MG63 (cell line): ENCODE data around the gene CHD5. TPM values are rescaled to one million over a fixed set of nuclear protein-coding genes. Genes with fewer than 3 reads are reported as not detected.

ENCODE experiments used
- DNase-seq: peaks from one replicate; pipeline ENCODE4 v3.0.0-alpha.2; 2020
- H3K27me3 ChIP-seq: fragments of 250-450 bp; sonication (Bioruptor Pico); 2 replicates; pipeline ENCODE4 v1.5.1; 2020; ENCODE audit warnings: mild to moderate bottlenecking, moderate library complexity
- H3K36me3 ChIP-seq: fragments of 250-450 bp; sonication (Bioruptor Pico); 2 replicates; pipeline ENCODE4 v1.5.1; 2020; ENCODE audit warnings: mild to moderate bottlenecking, moderate library complexity
- H3K4me3 ChIP-seq: fragments of 250-450 bp; sonication (Bioruptor Pico); 2 replicates; pipeline ENCODE4 v1.5.1; 2020; ENCODE audit warnings: mild to moderate bottlenecking, moderate library complexity
- H3K9me3 ChIP-seq: fragments of 250-450 bp; sonication (Bioruptor Pico); 2 replicates; pipeline ENCODE4 v1.5.1; 2020; ENCODE audit warnings: mild to moderate bottlenecking, moderate library complexity
- total RNA-seq: library from RNA; depleted of rRNA; stranded (reverse); fragments of >200 nt; shearing (Covaris generic); gene quantifications from 2 replicates; pipeline ENCODE4 v1.2.3, GENCODE V29; 2014; ENCODE audit warnings: low replicate concordance

Gene CHD5
- total RNA-seq, 1 experiment from 2014 or later, result 0.23 TPM

- no peaks in the 10 kb centered on the region for H3K27me3 ChIP-seq
- no peak overlapping the region for H3K4me3 ChIP-seq
- no peak for DNase-seq
- H3K36me3 ChIP-seq, result peaks cover 25% of the 10 kb centered on the region
- no peaks in the 10 kb centered on the region for H3K9me3 ChIP-seq
Measured at GRCh38 chr1:6207075-6207885, 27.2 kb upstream of the CHD5 start.

- no peaks in the 10 kb centered on the region for H3K9me3 ChIP-seq
- no peak for DNase-seq
- no peak overlapping the region for H3K4me3 ChIP-seq
- H3K27me3 ChIP-seq, result no peaks in the 10 kb centered on the region
- peaks cover 19% of the 10 kb centered on the region for H3K36me3 ChIP-seq
Measured at GRCh38 chr1:6206520-6206855, 26.4 kb upstream of the CHD5 start.

GRCh38 chr1:6205849-6206519, 25.9 kb upstream of the CHD5 start, which contains the start of gene RNF207:
Gene RNF207 (plus strand): TSS chr1:6206119. CDS start chr1:6206536, 417 bp downstream.
- H3K9me3 ChIP-seq, result no peaks in the 10 kb centered on the region
- no peak for DNase-seq

GRCh38 chr1:6202256-6202655, 22.1 kb upstream of the CHD5 start:
- H3K27me3 ChIP-seq, result no peaks in the 10 kb centered on the region
- peaks cover 27% of the 10 kb centered on the region for H3K36me3 ChIP-seq
- no peak overlapping the region for H3K4me3 ChIP-seq
- no peak for DNase-seq
- H3K9me3 ChIP-seq, result no peaks in the 10 kb centered on the region

More at GRCh38 chr1:6205849-6206519, 25.9 kb upstream of the CHD5 start, which contains the start of gene RNF207:
- Histone ChIP-seq H3K4me3 (no peak within 1 kb of the TSS), H3K36me3 (peaks cover 14% of the 10 kb centered on the region), H3K27me3 (no peaks in the 10 kb centered on the region)

GRCh38 chr1:6200188-6200809, 20.2 kb upstream of the CHD5 start:
- Histone ChIP-seq H3K4me3 (peak overlapping the region; percentile 97), H3K9me3 (no peaks in the 10 kb centered on the region), H3K27me3 (no peaks in the 10 kb centered on the region), H3K36me3 (peaks cover 47% of the 10 kb centered on the region)
- DNase-seq, result no peak

- DNase-seq, result peak; percentile 98
- no peaks in the 10 kb centered on the region for H3K27me3 ChIP-seq
- peaks cover 50% of the 10 kb centered on the region for H3K36me3 ChIP-seq
- no peaks in the 10 kb centered on the region for H3K9me3 ChIP-seq
- H3K4me3 ChIP-seq, result peak within 1 kb of the TSS; percentile 97
Measured at GRCh38 chr1:6199298-6200187, 19.4 kb upstream of the CHD5 start, which contains the start of gene RPL22. Gene RPL22 (minus strand): TSS chr1:6199595. CDS start chr1:6199573, 22 bp downstream.

- DNase-seq, result no peak
- peaks cover 58% of the 10 kb centered on the region for H3K36me3 ChIP-seq
Measured at GRCh38 chr1:6198646-6199297, 18.7 kb upstream of the CHD5 start.

GRCh38 chr1:6197746-6198427, 17.8 kb upstream of the CHD5 start:
- DNase-seq, result no peak
- peak overlapping the region; percentile 97 for H3K4me3 ChIP-seq
- H3K36me3 ChIP-seq, result peaks cover 64% of the 10 kb centered on the region
- no peaks in the 10 kb centered on the region for H3K9me3 ChIP-seq
- no peaks in the 10 kb centered on the region for H3K27me3 ChIP-seq

More at GRCh38 chr1:6198646-6199297, 18.7 kb upstream of the CHD5 start:
- Histone ChIP-seq H3K9me3 (no peaks in the 10 kb centered on the region), H3K4me3 (peak overlapping the region; percentile 97), H3K27me3 (no peaks in the 10 kb centered on the region)

- Histone ChIP-seq H3K4me3 (no peak overlapping the region), H3K9me3 (no peaks in the 10 kb centered on the region), H3K36me3 (peaks cover 89% of the 10 kb centered on the region), H3K27me3 (no peaks in the 10 kb centered on the region)
- DNase-seq, result no peak
Measured at GRCh38 chr1:6191968-6192367, 11.8 kb upstream of the CHD5 start.

- no peak for DNase-seq
- peaks cover 82% of the 10 kb centered on the region for H3K36me3 ChIP-seq
Measured at GRCh38 chr1:6188466-6188865, 8.3 kb upstream of the CHD5 start.

GRCh38 chr1:6185635-6186382, 5.7 kb upstream of the CHD5 start:
- Histone ChIP-seq H3K36me3 (peaks cover 61% of the 10 kb centered on the region), H3K27me3 (no peaks in the 10 kb centered on the region), H3K4me3 (no peak overlapping the region), H3K9me3 (no peaks in the 10 kb centered on the region)
- no peak for DNase-seq

More at GRCh38 chr1:6188466-6188865, 8.3 kb upstream of the CHD5 start:
- Histone ChIP-seq H3K9me3 (no peaks in the 10 kb centered on the region), H3K27me3 (no peaks in the 10 kb centered on the region), H3K4me3 (no peak overlapping the region)

- Histone ChIP-seq H3K36me3 (peaks cover 55% of the 10 kb centered on the region), H3K27me3 (no peaks in the 10 kb centered on the region), H3K9me3 (no peaks in the 10 kb centered on the region), H3K4me3 (no peak overlapping the region)
- no peak for DNase-seq
Measured at GRCh38 chr1:6185151-6185550, 5.0 kb upstream of the CHD5 start.

- no peaks in the 10 kb centered on the region for H3K9me3 ChIP-seq
- H3K36me3 ChIP-seq, result peaks cover 45% of the 10 kb centered on the region
- H3K4me3 ChIP-seq, result no peak overlapping the region
- H3K27me3 ChIP-seq, result no peaks in the 10 kb centered on the region
- DNase-seq, result no peak
Measured at GRCh38 chr1:6184083-6184783, 4.1 kb upstream of the CHD5 start.

GRCh38 chr1:6183520-6183989, 3.4 kb upstream of the CHD5 start:
- Histone ChIP-seq H3K4me3 (no peak overlapping the region), H3K9me3 (no peaks in the 10 kb centered on the region)
- DNase-seq, result peak; percentile 34

More at GRCh38 chr1:6183520-6183989, 3.4 kb upstream of the CHD5 start:
- Histone ChIP-seq H3K27me3 (0 out of 2 replicates have a peak, but pooled peaks cover 2% of the 10 kb centered on the region), H3K36me3 (peaks cover 39% of the 10 kb centered on the region)
